KOPT-K1 (cell line): ENCODE measurements around the gene CLDN9.

ENCODE experiments used
- H3K27ac ChIP-seq: fragments of 200-600 bp; sonication (generic); 2 replicates; pipeline ENCODE4 v1.5.1; 2016; ENCODE audit warnings: antibody characterized with exemption, mild to moderate bottlenecking, low read depth, low read length; ENCODE audit not compliant: poor library complexity, severe bottlenecking
- H3K36me3 ChIP-seq: fragments of 200-600 bp; sonication (generic); 2 replicates; pipeline ENCODE4 v1.5.1; 2017; ENCODE audit warnings: antibody characterized with exemption, mild to moderate bottlenecking, low read length, moderate library complexity; ENCODE audit not compliant: insufficient read depth
- H3K9me3 ChIP-seq: fragments of 200-600 bp; sonication (generic); 2 replicates; pipeline ENCODE4 v1.5.1; 2017; ENCODE audit warnings: antibody characterized with exemption, low read length, mild to moderate bottlenecking; ENCODE audit not compliant: insufficient read depth, poor library complexity, severe bottlenecking

CLDN9 gene

DNA sequence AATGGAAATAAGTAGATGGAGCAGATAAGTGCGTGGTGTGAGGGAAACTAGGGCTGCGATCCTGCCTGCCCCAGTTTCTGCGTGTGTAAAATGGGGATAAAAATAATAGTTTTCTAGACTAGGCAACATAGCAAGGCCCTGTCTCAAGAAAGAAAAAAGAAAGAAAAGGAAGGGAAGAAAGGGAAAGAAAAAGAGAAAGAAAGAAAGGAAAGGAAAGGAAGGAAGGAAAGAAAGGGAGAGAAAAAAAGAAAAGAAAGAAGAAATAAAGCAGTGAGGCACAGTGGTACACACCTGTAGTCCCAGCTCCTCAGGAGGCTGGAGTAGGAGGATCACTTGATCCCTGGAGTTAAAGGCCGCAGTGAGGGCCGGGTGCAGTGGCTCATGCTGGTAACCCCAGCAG lies 30.3 kb upstream of the CLDN9 start:
- Histone ChIP-seq H3K36me3 (peaks cover 11% of the 10 kb centered on the region), H3K27ac (no peak overlapping the region), H3K9me3 (no peaks in the 10 kb centered on the region)

DNA sequence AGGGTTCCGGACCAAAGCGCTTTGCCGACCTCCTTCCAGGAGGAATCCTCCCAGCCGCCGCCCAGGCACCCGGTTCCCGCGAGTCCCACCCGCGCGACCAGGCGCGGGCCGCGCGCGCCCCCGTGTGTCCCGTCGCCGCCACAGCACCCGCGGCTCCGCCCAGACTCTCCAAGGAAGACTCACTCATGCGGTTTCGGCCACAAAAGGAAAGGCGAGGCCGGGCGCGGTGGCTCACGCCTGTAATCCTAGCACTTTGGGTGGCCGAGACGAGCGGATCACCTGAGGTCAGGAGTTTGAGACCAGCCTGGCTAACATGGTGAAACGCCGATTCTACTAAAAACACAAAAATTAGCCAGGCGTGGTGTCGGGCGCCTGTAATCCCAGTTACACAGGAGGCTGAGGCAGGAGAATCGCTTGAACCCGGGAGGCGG lies 29.0 kb upstream of the CLDN9 start:
- Histone ChIP-seq H3K9me3 (no peaks in the 10 kb centered on the region), H3K36me3 (no peaks in the 10 kb centered on the region), H3K27ac (no peak overlapping the region)

DNA sequence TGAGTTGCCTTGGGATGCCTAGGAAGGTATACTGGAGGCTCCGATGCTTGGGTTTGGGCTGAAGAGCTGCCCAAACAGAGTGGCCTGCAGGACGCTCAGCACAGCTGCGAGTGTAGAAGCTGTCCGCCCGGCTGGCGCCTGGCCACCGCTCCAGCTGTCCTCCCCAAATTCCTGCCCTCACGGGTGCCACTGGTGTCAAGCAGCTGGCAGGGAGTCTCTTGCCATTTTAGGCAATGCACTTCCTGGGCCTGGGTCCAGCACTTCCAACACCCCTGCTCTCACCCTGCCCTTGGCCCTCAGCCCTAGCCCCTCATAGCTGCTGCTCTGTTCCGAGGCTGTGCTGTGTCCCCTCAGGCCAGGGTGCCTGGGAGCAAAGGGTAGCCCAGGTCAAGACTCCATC lies 27.3 kb upstream of the CLDN9 start:
- no peak overlapping the region for H3K27ac ChIP-seq
- H3K36me3 ChIP-seq, result no peaks in the 10 kb centered on the region
- H3K9me3 ChIP-seq, result no peaks in the 10 kb centered on the region

DNA sequence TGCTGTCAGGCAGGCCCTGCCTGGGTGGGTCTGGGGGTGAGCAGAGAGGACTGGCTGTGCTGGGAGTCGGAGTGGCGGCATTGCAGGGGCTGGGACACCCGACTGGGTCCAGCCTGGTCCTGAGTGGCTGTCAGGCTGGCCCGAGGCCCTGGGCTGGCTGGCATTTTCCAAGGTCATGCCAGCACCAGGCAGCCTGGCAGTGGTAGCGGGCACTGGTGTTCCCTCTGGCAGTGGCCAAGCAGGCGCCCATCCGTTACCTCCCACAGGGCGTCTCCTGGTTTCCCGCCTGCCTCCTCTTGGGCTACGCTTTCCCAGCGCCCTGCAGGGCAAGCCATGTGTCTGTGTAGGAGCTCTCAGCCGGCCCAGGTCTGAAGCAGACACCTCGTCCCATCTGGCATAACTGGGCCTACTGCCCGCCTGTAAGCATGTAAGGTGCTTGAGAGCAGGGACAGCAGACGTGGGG lies 26.8 kb upstream of the CLDN9 start:
- Histone ChIP-seq H3K36me3 (no peaks in the 10 kb centered on the region), H3K27ac (no peak overlapping the region), H3K9me3 (no peaks in the 10 kb centered on the region)

DNA sequence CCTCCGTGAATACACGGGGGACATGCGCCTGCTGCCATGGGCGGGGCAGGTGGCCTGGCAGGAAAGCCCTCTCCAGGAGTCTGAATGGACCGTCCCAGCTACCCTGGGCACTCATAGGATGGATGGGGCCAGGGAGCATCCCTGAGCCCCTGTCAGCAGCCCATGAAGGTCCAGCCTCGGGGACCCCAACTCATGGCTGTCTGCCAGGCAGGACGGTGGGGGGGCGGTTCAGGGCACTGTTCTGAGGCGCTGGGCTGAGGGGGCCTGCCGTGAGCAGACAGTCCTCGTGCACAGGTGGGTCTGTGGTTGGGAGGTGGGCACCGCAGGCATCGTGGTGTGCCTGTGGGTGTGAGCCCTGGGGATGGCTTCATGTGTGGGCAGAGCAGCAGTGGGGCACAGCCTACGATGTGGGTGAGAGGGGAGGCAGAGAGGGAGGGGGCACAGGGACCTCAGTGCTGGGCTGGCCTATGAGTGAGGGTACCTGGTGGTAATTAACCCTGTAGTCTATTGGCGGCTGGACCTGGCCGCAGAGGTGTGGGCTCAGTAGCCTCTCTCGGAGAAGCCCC lies 26.0 kb upstream of the CLDN9 start:
- Histone ChIP-seq H3K36me3 (no peaks in the 10 kb centered on the region), H3K27ac (no peak overlapping the region), H3K9me3 (no peaks in the 10 kb centered on the region)

DNA sequence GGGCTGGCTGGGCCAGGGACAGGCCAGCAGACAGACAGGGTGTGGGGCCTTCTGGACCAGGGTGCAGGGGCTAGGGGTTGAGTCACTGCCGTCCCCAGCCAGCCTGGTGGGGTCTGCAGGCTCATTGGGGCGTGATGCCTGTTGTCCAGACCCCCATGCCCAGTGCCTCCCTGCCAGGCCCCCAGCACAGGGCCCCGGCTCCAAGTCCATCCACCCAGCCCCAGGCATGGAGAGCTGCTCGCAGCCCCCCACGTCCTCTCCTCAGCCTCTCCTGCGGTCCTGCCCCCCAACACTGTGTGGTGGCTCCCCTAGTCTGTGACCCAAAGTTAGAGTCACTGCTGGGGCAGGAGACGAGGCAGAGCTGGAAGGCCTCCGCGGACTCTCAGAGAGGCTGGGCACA lies 25.4 kb upstream of the CLDN9 start:
- H3K36me3 ChIP-seq, result no peaks in the 10 kb centered on the region
- no peaks in the 10 kb centered on the region for H3K9me3 ChIP-seq
- no peak overlapping the region for H3K27ac ChIP-seq

DNA sequence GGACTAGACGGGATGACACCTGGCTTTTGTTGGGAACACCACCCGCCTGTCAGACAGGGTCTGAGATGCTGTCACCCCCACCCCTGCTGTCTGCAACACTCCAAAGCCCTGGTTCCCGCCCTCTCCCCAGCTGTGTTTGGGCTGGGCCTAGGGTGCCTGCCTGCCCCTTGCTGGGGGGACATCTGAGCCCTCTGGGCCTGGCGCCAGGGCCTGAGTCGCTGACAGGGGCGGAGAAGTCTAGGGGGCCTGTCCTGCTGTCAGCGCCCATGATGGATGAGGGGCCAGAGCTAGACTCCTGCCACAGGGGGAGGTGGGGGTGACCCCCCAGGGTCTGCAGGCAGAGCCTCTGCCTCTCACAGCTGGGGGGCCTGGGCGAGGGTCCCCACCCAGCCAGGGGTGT lies 24.9 kb upstream of the CLDN9 start:
- H3K27ac ChIP-seq, result no peak overlapping the region
- H3K36me3 ChIP-seq, result no peaks in the 10 kb centered on the region
- no peaks in the 10 kb centered on the region for H3K9me3 ChIP-seq

DNA sequence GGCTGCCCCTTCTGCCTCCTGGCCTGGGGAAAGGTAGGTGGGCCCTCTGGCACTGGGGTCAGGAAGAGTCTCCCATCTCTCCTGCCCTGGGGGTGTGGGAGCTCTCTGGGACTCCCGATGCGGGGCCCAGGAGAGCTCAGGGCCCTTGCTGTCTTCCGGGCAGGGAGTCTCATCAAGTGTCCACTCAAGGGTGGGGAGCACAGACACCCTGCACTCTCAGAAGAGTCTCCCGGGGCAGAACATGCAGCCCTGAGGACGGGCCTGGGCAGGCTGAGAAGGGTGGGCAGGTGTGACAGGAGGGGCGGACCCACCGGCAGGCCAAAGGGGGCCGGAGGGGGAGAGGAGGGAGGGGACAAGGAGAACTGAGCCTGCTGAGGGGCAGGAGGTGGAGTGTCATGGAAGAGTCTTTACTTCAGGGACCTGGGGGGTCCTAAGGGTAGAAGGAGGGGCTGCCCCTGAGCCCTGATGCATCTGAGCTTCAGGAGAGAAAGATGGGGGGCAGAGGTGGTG lies 24.1 kb upstream of the CLDN9 start:
- H3K36me3 ChIP-seq, result no peaks in the 10 kb centered on the region
- no peaks in the 10 kb centered on the region for H3K9me3 ChIP-seq
- no peak overlapping the region for H3K27ac ChIP-seq

DNA sequence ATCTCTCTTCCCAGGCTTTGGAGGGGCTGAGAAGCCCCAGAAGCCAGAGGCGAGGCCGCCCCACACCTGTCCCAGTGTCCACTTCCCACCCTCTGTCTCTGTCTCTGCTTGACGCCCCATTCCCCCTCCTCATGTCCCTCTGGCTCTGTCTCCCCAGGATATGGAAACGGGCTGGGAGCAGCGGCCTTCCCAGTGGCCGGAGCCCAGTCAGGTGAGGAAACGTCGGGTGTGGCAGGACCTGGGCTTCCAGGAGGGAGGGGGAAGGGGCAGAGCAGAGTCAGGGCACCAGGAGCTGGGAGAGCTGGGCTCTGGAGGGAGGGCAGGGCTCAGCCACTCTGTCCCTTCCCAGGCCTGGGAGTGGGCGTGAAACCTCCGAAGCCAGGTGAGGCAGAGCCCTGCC lies 21.8 kb upstream of the CLDN9 start:
- H3K27ac ChIP-seq, result no peak overlapping the region
- no peaks in the 10 kb centered on the region for H3K9me3 ChIP-seq
- H3K36me3 ChIP-seq, result no peaks in the 10 kb centered on the region

DNA sequence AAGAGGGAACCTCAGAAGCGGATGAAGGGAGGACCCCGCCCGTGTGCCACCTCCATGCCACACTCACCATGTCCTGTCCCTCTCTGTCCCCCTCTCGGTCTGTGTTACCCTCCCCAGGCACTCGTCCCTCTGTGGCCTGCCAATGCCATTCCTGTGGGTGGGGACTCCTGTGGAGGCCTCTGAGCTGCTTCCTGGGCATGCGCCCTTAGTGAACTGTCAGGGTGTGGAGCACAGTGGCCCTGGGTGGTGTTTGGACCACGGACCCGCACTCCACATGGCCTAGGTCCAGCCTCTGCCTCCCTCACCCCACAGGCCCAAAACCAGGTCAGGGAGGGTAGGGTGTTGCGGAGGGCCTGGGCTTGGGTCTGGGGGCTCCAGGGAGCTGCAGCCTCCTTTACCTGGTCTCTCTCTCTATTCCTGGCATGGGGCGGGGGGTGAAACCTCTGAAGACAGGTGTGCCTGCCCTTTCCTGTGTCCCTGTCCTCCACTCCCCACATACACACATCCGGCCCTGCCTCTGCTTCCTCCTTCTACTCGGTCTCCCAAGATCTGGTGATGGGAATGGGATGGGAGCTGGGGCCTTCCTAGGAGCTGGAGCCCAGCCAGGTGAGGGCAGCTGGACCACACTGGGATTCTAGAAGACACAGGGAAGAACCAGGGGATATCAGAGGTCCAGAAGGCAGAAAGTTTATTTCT lies 21.0 kb upstream of the CLDN9 start:
- no peak overlapping the region for H3K27ac ChIP-seq
- H3K9me3 ChIP-seq, result no peaks in the 10 kb centered on the region
- H3K36me3 ChIP-seq, result no peaks in the 10 kb centered on the region

DNA sequence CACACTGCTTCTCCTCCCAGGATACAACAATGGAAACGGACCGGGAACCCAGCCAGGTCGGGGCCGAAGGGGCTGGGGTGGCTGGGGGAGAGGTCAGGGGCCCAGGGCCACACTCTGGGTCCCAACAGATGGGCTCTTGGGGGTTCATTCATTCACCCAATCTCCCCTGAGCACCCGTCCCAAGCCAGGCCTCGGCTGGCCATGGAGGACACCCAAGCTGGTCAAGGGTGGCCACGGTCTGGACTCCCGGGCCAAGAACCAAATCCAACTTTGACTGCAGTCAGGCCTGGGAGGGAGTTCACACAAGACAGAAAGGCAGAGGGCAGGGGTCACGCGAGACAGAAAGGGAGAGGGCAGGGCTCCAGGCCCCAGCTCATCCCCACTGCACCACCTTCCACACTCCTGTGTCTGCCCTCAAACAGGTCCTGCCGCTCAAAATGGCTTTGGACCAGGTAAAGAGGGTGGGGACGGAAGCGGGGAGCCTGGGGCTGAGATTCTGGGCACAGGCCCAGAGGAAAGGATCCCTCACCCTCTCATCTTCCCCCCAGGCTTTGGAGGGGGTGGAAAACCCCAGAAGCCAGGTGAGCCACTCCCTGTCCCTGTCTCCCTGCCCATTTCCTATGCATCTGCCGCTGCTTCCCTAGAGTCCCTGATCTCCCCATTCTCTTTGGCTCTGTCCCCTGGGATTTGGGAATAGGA lies 20.2 kb upstream of the CLDN9 start:
- no peaks in the 10 kb centered on the region for H3K9me3 ChIP-seq
- H3K36me3 ChIP-seq, result no peaks in the 10 kb centered on the region
- no peak overlapping the region for H3K27ac ChIP-seq

DNA sequence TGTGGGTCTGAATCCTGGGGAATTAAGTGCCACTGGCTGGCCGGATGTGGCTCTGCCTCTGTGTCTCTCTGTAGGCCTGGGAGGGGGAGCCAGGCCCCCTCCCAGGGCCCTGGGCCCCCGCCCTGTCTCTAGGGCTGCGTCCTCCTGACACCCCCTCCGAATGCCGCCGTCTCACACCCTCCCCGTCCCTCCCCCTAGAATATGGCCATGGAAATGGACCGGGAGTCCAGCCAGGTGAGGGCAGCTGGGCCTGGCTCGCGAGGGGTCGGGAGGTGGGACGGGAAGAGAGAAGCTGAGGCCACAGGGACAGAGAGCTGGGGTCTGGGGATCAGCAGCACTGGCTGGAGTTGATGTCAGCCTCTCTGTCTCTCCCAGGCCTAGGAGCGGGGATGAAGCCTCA lies 16.4 kb upstream of the CLDN9 start:
- Histone ChIP-seq H3K9me3 (no peaks in the 10 kb centered on the region), H3K36me3 (no peaks in the 10 kb centered on the region), H3K27ac (no peak overlapping the region)

DNA sequence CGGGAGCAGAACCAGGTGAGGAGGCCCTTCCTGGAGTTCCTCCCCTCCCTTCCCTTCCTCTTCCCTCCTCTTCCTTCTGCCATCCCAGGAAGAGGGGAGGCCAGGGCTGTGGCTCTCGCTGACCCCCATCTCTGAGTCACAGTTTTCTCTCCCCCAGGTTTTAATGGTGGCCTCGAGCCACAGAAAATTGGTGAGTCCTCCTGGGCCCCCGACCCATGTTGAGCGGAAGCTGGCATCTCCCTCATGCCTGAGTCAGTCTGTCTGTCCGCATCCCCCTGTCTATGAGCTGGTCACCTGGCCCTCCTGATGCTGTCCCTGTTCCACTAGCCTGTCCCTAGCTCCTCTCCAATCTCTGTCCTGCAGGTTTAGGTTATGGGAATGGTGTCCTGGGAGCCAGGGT lies 12.8 kb upstream of the CLDN9 start:
- Histone ChIP-seq H3K27ac (no peak overlapping the region), H3K36me3 (no peaks in the 10 kb centered on the region)

DNA sequence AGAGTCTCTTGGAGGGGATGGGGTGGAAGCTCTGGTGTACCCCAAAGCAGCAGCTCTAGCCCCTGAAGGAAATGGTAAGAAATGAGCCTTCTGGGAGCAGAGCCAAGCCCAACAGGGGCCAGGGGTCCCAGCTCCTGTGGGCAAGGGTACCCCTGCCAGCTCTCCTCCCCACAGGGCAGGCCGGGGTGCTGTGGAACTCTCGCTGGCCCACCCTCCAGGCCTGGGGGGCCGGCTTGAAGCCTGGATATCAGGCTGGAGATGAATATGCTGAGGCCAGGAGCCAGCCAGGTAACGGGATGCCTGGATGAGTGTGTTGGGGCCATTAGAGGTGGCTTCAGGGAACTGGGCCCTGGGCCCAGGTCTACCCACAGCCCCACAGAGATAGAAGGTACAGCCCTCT lies 12.2 kb upstream of the CLDN9 start:
- Histone ChIP-seq H3K36me3 (no peaks in the 10 kb centered on the region), H3K9me3 (no peaks in the 10 kb centered on the region), H3K27ac (no peak overlapping the region)

More for the DNA sequence above, 12.8 kb upstream of the CLDN9 start:
- no peaks in the 10 kb centered on the region for H3K9me3 ChIP-seq

DNA sequence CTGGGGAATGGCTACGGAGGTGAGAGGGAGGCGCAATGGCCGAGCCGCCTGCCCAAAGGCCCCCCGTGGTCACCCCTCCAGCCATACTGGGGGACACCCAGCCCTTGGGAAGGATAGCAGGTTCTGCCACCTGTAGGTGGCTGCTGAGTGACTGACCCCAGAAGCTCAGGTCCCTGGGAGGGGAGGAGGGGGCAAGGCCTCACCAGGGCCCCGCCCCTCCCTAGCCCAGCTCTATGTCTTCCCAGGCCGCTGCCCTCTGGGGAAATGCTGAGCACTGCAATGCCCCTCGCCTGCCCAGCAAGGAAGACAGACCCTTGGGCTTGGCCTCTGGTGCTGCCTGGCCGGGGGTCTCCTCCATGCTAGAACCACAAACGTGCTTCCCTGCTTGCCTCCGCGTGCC lies 11.4 kb upstream of the CLDN9 start:
- Histone ChIP-seq H3K36me3 (no peaks in the 10 kb centered on the region), H3K27ac (no peak overlapping the region), H3K9me3 (no peaks in the 10 kb centered on the region)
